EH (cell line): Measurements from ENCODE around the gene NTN1.
"Not testable (repeated sequence)": the region's sequence is repeated elsewhere in the genome, so short reads cannot be mapped to it uniquely, and the experiment has no call there.

Source experiments
- DNase-seq: peaks from one replicate; pipeline ENCODE4 v3.0.0-alpha.2; 2015; ENCODE audit warnings: low read depth

NTN1 gene

GRCh38 chr17:9253308-9253707 is 232.0 kb downstream of the NTN1 start:
- no peak for DNase-seq

DNA sequence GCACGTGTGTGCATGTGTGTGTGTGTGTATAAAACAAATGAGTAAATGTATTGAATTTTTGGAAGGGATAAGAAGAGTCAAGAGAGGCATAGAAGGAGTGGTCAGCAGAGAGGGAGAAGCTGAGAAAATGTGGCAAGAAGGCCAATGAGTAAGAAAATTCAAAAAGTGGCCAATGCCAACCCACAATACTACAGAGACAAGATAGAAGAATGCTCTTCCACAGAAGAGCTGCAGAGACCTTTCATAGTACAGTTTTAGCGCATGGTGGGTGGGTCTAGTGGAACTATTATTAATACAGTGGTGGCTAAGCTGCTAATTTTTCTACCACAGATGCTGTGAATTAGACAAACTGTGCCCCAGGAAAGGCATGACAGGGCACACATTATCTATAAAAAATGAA is 233.5 kb downstream of the NTN1 start:
- DNase-seq, result no peak

DNA sequence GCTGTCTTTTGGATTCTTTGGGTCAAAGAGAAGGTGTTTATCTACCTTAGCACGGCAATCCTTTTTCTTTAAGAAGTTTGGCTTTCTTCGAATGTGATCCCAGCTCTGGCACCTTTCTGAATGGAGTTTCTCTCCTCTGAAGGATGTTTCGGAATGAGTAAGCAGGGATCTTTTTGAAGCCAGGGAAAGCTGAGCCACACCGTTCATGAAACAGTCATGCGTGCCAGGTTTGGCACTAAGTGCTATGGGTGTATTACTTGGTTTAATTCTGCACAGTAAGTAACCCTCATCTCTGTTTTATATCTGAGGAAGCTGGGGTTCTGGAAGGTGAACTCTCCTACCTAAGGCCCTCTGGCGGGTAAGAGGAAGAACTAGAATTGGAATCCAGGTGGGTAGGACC is 234.5 kb downstream of the NTN1 start:
- DNase-seq, result no peak

DNA sequence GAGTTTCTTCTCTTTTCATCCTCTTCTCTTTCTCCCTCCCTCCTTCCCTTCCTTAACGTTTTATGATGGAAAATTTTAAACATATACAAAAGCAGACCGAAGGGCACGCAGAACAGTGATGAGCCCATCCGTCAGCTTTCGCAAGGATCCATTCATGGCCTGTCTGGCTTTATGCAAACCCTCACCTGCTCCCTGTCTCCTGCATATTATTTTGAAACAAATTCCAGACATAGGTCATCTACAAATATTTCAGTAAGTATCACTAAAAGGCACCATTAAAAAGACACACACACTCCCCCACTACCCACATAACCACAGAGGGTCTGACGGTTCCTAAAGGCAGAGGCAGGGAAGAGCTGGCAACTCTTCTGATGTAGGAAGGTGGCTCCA is 235.0 kb downstream of the NTN1 start:
- DNase-seq, result no peak

DNA sequence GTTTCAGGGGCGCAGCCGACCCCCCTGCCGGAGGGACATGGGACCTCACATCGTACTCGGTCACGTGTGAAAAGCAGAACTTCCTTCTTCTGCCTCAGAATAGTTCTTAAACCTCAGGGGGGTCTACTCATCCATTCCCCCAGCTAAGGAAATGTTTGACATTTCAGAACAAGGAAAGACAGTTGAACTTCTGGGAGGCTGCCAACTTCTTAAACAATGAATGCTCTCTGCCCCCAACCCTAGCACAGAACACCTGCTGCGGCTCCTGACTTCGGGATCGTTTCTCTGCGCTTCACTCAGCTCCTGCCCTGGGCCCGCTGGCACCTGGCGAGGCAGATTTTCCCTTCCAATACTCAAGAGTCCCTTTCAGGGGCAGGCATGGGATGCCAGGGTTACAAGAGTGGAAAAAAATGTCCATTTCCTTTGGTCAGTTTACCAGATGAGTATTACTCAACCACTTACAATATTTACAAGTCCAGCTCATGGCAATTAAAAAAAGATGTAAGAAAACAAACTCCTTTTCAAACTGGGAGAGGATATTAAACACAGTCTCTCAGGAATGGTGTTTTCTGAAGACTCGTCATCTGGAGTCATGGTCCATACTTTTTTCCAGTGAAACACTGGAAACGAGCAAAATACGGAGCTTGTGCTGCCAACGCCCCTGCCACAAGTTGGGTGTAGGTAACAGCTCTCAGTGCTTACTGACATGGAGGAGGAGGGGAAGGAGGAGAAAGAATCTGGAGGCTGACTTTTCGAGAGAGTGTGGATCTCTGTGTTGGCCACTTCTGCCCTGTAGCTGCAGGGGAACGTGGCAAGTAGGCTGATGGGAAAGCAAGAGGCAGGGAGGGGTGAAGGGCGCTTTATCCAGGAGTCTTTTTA is 235.7 kb downstream of the NTN1 start:
- peak; percentile 64 for DNase-seq

DNA sequence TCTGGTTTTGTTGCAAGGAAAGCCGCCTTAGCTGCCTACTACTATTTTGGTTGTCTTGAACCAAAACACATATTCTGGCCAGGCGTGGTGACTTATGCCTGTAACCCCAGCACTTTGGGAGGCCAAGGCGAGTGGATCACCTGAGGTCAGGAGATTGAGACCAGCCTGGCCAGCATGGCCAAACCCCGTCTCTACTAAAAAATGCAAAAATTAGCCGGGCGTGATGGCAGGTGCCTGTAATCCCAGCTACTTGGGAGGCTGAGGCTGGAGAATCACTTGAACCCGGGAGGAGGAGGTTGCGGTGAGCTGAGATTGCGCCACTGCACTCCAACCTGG is 236.3 kb downstream of the NTN1 start:
- not testable (repeated sequence) for DNase-seq

GRCh38 chr17:9258115-9259015 is 237.1 kb downstream of the NTN1 start:
- DNase-seq, result no peak

GRCh38 chr17:9259419-9259818 is 238.1 kb downstream of the NTN1 start:
- DNase-seq, result no peak

- DNase-seq, result no peak
Observed at GRCh38 chr17:9261081-9262012, 240.0 kb downstream of the NTN1 start.

DNA sequence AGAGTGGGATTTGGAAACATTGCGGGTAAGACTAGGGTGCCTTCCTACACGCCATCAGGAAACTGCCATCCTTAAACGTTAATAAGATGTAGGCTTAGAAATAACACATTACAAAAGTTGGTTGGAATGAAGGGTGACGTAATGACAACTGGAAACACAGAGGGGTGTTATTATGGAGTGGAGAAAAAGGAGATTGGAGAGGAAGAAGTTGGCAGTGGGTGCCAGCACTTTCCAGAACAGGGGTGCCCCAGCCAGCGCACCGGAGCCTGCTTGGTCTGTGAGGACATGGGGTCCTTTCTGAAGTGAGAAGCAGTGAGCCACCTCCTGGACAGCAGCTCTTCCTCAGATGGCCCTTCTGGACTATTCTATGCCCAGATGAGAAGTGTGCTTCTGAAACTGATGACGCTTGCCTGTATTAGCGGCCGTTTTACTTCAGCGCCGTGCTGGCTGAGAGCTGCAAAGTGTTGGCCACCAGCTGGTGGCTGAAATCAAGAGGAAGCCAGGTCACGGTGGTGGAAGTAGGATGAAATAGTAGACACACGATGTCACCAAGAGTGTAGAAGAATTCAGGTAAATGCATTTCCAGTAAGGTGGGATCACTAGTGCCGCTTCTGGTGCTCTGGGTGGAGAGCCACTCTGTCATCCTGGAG is 244.8 kb downstream of the NTN1 start:
- DNase-seq, result no peak

- DNase-seq, result no peak
Observed at GRCh38 chr17:9266697-9267117, 245.4 kb downstream of the NTN1 start.

DNA sequence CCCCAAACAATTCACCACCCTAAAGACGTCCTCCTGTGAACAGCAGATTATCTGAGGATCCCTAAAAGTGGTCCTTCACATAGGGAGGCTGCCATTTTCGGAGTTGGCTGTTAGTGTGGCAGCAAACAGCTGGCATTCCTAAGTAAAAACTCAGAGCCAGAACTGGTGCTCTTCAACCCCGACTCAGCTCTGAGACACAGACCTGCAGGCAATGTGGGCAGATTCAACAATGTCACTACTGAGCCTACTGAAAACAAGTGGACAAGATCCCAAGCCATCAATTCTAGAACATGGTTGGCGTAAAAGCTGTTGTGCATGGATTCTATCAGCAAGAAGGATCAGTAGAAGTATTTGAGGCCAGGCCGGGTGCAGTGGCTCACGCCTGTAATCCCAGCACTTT is 247.2 kb downstream of the NTN1 start:
- peak; percentile 7 for DNase-seq

GRCh38 chr17:9269350-9270035 is 248.2 kb downstream of the NTN1 start:
- DNase-seq, result no peak

GRCh38 chr17:9270921-9271320 is 249.6 kb downstream of the NTN1 start:
- no peak for DNase-seq

DNA sequence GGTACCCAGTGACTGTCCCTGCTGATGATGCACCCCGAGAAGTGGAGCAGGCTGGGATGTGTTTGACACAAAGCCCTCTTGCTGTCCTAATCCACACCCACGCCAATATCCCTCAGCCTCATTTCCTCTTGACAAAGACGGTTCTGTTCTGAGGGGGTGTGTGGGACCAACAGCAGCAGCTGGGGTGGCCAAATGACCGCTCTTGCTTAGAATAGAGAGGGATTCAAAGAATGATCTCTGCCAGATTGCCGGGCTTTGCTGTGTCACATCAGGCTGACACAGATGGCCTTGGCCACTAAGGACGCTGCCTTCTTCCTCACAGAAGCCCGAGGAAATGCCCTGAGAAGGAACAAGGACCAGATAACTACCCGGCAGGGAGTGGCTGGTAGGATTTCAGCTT is 250.7 kb downstream of the NTN1 start:
- no peak for DNase-seq

DNA sequence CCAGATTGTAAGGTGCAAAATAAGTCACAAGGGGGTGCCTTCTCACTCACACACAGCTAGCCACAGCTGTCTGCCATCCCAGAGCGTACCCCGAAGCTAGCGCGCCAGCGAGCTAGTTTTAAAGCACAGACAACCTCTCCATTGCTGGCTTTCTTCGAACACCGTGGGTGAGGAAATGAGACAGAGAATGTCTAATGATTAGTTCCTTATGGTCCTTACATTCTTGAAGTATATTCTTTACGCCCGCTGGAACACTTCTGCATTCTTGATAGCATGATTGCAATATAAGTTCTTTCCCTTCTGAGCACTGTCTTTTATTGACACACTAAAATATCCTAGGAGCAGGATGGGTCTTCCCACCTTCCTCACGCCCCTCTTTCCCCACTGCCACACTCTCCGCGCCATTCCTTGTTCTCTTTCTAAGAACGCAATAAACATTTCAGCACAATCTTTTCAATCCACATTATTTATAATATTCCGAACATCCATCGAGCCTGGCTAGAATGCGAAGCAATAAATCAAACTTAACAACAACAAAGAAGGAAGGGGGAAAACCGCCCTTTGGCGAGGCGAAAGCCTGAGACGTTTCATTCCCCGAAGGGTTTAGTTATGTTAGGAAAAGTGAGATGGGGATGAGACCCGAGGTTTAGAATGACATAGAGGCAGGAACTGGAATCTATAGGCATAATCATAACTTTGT is 251.3 kb downstream of the NTN1 start:
- no peak for DNase-seq

DNA sequence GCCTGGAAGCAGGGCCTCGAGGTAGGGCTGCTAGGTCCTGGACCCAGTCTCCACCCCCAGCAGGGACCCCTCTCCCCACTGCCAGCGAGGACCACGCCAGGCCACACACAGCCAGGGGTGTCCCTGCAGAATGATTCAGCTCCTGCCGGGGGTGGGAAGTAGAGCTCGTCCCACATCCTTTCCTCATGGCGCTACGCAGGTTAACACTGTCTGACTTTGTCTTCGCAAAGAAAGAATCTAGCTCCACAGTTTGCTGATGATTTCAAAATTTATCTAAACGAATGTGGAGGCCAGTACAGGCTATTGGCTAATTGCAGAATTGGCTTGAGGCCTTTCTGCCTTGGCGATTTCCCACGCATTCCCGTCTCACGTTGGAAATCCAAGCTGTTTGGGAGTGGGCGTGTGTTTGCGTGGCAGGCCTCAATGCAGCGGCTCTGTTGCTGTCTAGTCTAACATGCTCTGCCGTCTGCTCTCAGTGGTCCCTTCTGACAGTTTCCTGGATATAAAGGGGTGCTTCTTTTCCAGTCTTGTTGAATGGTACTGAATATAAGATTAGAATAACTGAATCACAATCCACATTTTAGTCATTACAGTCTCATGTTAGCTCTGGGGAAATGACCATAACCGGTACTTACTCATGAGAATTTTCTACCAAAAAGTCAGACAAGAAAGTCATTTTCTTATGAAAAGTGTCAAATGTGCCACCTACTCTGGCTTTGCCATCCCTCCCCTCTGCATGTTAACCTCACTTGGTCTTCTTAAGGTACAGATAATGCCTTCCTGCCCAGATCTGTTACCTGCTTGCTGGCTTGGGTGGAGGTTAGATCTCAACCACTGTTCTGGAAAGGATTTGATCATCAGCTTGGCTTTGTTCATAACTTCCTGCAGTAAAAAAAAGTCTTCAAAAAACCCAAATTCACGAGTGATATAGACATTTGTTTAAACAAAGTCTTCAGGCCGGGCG is 252.4 kb downstream of the NTN1 start:
- no peak for DNase-seq

DNA sequence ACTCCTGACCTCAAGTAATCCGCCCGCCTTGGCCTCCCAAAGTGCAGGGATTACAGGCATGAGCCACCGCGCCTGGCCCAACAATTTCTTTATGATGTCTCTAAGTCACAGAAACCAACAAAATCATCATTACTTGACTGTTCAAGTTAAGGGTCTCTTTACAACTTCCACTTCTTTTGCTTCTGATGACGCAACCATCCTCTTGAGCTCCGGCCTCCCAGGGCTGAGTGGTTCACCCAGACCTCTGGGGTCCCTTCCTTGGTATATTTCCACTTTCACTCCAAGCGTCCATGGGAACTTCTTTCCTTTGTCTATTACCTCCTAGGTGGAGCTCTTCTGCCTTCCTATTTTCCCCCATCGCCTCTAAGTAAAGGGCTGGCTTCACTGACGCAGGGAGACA is 253.7 kb downstream of the NTN1 start:
- DNase-seq, result no peak

DNA sequence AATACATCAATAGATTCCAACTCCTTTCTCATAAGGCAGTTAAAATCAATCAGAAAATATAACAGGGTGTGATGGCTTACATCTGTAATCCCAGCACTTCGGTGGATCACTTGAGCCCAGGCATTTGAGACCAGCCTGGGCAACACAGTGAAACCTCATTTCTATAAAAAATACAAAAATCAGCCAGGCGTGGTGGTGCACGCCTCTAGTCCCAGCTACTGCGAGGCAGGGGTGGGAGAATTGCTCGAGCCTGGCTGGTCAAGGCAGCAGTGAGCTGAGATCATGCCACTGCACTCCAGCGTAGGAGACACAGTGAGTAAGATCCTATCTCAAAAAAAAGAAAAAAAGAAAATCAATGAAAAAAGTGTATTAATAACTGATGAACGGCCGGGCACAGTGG is 258.6 kb downstream of the NTN1 start:
- no peak for DNase-seq
